GM19025 (cell line): ENCODE results near the gene FOXN4.

ENCODE experiments used
- ATAC-seq: cut with Tn5 transposase; IDR thresholded peaks from one replicate; pipeline ENCODE4 v1.9.1; 2021; ENCODE audit warnings: mild to moderate bottlenecking, low read depth, moderate library complexity; ENCODE audit not compliant: unreplicated experiment

Gene FOXN4

DNA sequence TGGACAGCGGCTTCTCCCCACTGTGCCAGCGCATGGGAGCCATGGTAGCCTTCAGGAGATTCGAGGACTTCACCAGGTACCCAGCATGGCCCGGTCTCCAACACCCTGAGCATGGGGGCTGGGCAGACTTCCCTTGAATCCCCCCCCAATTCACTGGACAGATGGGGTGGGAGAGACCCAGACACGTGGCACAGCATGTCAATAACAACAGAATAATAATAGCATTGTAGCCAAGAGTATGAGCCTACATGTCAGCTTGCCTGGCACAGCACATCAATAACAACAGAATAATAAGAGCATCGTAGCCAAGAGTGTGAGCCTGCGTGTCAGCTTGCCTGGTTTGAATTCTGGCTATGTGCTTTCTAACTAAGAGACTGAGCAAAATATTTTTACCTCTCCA, 76.4 kb downstream of the FOXN4 start:
- no peak for ATAC-seq

DNA sequence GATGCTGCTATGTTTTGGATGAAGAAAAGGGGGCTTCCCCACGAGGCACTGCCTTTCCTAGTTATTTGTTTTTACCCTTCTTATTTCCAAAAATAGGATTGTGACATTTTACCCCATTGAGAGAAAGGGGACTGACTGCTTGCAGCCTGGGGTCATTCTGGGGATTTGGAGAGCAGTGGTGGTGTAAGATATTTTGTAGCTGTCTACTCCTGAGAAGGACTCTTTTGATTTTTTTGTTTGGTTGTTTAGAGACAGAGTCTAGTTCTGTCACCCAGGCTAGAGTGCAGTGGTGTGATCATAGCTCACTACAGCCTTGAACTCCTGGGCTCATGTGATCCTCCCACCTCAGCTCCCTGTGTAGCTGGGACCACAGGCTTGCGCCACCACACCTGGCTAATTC, 78.9 kb downstream of the FOXN4 start:
- ATAC-seq, result no peak

DNA sequence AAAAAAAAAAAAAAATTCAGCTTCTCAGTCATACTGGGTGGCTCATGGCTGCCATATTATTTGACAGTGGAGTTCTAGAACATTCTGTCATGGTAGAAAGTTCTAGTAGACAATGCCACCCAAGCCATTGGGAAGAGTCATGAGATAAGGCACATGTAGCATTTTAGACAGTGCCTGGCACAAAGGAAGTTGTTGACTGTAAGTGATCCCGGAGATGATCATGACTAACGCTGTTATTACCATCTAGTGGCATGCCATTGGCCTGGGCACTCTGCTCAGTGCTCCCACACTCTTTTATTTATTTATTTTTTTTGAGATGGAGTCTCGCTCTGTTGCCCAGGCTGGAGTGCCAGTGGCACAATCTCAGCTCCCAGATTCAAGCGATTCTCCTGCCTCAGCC, 80.4 kb downstream of the FOXN4 start:
- ATAC-seq, result no peak
